Heart left ventricle (tissue), 13 donors: ENCODE data around the gene EIF4G3.

ENCODE experiments used
- CTCF ChIP-seq, 12 donors: fragments of 200-600 bp; sonication (generic) in 4 of 12; IDR thresholded peaks; one replicate each; pipeline versions ENCODE4 v1.5.0 to v1.8.0; 2018 to 2022; ENCODE audit warnings: antibody characterized with exemption in 12 of 12, mild to moderate bottlenecking in 5 of 12
- POLR2A ChIP-seq, 2 donors: fragments of 450-650 bp; IDR thresholded peaks; one replicate each; pipeline ENCODE4 v1.6.1; 2017; ENCODE audit warnings: antibody characterized with exemption in 2 of 2, mild to moderate bottlenecking in 2 of 2, moderate library complexity in 2 of 2
- donor health status: ischemic (EF 13 %, LVEDD 7.1; RV severe dilation, severe dysfunction).
- donor health status: DM: no; HTN: yes; CAD: no.
- donor health status: DM: no; HTN: no; CAD: no.
- donor health status: ischemic (EF 25% LVEDD 6.9; RV normal size, moderate dysfunction).
- donor health status: ischemic (EF 25% LVEDD 5.7; RV mildly dilated, moderate dysfunction).
- donor health status: ischemic (EF 35%, LVEDD 5.7; RV mildly dilated, moderate dysfunction).
- donor health status: nonischemic (EF 11% LVEDD 7.7; RV severe dilation, severe dysfunction).
- donor health status: DM: yes; HTN: yes; CAD: no.
- donor health status: PGD.
- donor health status: ischemic (EF 29% LVEDD 5.4; RV normal size, mild dysfunction).
- donor health status: nonischemic (EF 23%, LVEDD 6.1; RV moderate dilation, normal function).

DNA sequence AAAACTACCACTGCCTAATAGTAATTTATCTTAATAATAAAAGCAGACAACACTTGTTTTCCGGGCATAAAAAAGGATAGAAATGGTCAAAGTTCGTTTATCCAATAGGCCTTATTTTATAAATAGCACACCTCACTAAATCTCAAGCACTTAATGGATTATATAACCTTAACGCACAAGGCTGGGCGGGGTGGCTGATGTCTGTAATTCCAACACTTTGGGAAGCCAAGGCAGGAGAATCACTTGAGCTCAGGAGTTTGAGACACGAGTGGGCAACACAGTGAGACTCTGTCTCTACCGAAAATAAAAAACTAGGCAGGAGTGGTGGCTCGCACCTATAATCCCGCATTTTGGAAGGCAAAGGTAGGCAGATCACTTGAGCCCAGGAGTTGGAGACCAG, 12.4 kb downstream of the EIF4G3 start:
- TF ChIP-seq CTCF (IDR thresholded peaks at IDR 0.05), result no peak
- TF ChIP-seq POLR2A (IDR thresholded peaks at IDR 0.05), result no peak
